Measurements from ENCODE around the gene RALA.

DNA sequence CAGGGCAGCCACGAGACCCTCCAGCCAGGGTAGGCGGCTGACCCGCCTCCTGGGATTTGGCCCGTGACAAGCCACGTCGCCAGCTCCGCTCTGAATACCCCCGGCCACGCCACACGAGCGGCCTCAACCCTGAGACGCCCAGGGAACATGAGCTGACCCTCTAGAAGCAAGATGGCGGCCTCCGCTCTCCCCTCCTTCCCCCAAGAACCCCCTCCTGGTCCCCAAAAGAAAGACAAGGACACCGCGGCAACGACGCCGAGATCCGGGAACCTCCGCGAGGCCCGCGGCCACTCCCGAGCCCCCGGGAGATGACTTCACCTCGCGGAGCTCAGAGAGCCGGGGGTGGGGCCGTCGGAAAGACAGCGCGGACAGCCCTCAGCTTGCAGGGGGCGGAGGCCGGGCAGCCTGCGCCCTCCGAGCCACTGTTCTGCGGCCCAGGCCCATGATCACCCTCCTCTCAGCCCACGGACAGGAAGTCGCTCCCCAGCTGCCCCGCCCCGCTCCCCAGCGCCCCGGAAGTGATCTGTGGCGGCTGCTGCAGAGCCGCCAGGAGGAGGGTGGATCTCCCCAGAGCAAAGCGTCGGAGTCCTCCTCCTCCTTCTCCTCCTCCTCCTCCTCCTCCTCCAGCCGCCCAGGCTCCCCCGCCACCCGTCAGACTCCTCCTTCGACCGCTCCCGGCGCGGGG lies at the start of gene RALA:
- TF ChIP-seq, protein P1, sequence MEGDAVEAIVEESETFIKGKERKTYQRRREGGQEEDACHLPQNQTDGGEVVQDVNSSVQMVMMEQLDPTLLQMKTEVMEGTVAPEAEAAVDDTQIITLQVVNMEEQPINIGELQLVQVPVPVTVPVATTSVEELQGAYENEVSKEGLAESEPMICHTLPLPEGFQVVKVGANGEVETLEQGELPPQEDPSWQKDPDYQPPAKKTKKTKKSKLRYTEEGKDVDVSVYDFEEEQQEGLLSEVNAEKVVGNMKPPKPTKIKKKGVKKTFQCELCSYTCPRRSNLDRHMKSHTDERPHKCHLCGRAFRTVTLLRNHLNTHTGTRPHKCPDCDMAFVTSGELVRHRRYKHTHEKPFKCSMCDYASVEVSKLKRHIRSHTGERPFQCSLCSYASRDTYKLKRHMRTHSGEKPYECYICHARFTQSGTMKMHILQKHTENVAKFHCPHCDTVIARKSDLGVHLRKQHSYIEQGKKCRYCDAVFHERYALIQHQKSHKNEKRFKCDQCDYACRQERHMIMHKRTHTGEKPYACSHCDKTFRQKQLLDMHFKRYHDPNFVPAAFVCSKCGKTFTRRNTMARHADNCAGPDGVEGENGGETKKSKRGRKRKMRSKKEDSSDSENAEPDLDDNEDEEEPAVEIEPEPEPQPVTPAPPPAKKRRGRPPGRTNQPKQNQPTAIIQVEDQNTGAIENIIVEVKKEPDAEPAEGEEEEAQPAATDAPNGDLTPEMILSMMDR (IDR thresholded peaks at IDR 0.05), result no peak
- no peak for TF ChIP-seq POLR2A (IDR thresholded peaks at IDR 0.05)

All from lower leg skin (tissue), 3 donors.